Measurements from ENCODE around the gene MTPN.
A peak's percentile ranks its signal among the peaks of the same experiment; 100 is the strongest.

Gene MTPN, protein sequence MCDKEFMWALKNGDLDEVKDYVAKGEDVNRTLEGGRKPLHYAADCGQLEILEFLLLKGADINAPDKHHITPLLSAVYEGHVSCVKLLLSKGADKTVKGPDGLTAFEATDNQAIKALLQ

DNA sequence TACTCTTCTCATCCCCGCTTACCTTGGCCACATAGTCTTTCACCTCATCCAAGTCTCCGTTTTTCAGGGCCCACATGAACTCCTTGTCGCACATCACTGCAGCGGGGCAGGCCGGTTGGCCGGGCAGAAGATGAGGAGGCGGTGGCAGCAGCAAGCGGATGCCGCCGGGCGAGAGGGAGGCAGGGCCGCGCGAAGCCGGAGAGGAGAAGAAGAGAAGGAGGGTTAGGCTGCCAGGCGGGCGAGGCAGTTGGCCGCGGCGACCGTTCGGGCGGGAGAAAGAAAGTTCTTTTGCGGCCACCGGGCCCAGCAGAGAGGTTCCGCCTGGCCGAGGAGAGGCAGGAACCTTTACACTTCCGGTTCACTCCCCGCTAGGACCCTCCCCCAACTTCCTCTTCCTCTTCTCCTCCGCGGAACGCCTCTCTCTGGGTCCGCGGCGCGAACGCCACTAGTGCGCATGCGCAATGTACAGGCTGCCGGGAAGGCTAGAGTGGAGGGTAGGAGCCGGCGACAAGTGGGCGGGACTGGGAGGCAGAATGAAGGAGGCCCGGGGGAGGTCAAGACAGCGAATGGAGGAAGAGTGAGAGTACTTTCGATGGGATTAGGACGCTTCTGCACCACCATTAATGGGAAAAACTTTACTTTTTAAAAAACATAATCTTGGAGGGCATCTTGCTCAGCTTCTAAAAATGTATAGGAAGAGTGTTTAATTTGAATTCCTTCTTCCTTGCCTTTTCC, at the start of gene MTPN:
Gene MTPN, minus strand, starts transcription at position 353 of the 735 bp plus-strand sequence. Its CDS starts 259 bp downstream, at position 94.
- TF ChIP-seq FOXP2 (optimal IDR thresholded peaks at IDR 0.05; ENCODE audit: control extremely low read depth, extremely low read length, insufficient read depth) (peak; percentile 53), EZH2 (IDR thresholded peaks at IDR 0.05) (no peak), POLR2AphosphoS5 (IDR thresholded peaks at IDR 0.05; ENCODE audit: borderline replicate concordance, low read depth, low read length) (peak; percentile 75)
- Histone ChIP-seq H3K4me3 (peak within 1 kb of the TSS; percentile 98), H3K27ac (no peak within 1 kb of the TSS), H3K9ac (ENCODE audit: insufficient read length) (peak within 1 kb of the TSS; percentile 90), H3K36me3 (ENCODE audit: insufficient read depth, low read length) (peaks cover 25% of the 10 kb centered on the region), H3K9me3 (ENCODE audit: low read depth, low read length) (no peaks in the 10 kb centered on the region)
- DNase-seq (ENCODE audit: low read depth, low spot score) = peak; percentile 78

DNA sequence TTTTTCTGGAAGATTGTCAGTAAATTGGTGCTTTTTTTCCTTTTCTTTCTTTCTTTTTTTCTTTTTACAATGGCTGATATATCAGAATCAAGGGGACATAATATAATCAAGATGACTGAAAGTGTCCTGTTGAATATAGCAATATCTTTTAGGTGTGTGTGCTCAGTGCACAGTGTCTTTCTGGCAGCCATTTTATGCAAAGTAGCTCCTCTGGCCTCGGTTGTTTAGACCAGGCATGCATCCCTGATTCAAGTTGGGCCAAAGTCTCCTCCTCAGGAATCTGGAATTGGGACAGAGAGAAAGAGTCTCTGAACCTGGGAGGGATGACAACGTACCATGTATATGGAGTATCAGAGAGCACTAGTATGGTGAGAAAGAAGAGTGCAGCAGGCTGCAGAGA, 49.0 kb upstream of the MTPN start:
- Histone ChIP-seq H3K36me3 (ENCODE audit: insufficient read depth, low read length) (no peaks in the 10 kb centered on the region), H3K27ac (no peak overlapping the region)
- TF ChIP-seq EZH2 (IDR thresholded peaks at IDR 0.05) = no peak

DNA sequence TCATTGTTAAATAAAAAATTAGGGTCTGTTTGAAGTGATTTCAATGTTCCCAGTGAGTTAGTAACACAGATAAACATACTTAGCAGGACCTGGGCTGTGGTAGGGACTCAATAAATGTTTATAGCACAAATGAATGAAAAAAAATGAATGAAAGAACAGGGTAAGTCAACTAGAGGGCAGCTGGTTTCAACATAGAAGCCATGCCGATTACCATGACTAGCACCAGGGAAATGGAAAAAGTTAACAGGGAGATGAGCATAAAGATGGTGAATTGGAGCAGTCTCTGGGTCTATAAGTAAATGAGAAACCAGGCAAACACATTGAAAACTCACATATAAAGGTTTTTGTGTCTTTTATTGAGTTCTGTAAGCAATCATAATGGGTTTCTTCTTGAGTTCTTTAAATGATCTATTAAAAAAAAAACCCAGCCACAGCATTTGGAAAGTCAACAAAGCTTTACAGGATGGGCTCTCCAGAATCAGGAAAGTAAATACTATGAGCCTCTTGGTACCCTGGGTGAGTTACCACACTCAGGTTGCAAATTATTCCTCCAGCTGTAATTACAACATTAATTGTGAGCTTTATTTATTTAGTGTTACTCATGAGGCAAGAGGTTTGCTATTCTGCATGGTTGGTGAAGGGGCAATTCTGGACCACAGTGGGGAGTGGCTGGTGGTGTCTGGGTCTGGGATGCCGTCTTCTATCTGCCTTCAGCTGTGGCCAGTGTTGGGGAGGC, 46.1 kb upstream of the MTPN start:
- no peak overlapping the region for H3K4me3 ChIP-seq
- TF ChIP-seq EZH2 (IDR thresholded peaks at IDR 0.05) (no peak), FOXP2 (optimal IDR thresholded peaks at IDR 0.05; ENCODE audit: control extremely low read depth, extremely low read length, insufficient read depth) (no peak), POLR2AphosphoS5 (IDR thresholded peaks at IDR 0.05; ENCODE audit: borderline replicate concordance, low read depth, low read length) (no peak)
- no peak for DNase-seq (ENCODE audit: low read depth, low spot score)
- no peaks in the 10 kb centered on the region for H3K36me3 ChIP-seq (ENCODE audit: insufficient read depth, low read length)
- H3K9me3 ChIP-seq (ENCODE audit: low read depth, low read length) = no peaks in the 10 kb centered on the region
- no peak overlapping the region for H3K27ac ChIP-seq
- H3K9ac ChIP-seq (ENCODE audit: insufficient read length) = no peak overlapping the region

More for the DNA sequence above, 49.0 kb upstream of the MTPN start:
- Histone ChIP-seq H3K4me3 (no peak overlapping the region), H3K9ac (ENCODE audit: insufficient read length) (no peak overlapping the region), H3K9me3 (ENCODE audit: low read depth, low read length) (no peaks in the 10 kb centered on the region)
- DNase-seq (ENCODE audit: low read depth, low spot score) = no peak

DNA sequence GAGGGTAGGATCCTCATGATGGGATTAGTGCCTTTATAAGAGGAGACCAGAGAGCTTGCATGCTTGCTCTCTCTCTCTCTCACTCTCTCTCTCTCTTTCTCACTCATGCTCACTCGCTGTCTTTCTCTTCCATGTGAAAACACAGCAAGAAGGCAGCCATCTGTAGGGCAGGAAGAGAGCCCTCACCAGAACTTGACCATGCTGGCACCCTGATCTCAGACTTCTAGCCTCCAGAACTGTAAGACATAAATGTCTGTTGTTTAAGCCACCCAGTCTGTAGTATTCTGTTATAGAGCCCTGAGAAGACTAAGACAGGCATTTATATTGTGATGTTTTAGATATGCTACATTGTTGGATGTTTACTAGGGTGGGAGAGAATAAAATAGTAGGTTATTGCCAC, 43.4 kb upstream of the MTPN start:
- no peak for DNase-seq (ENCODE audit: low read depth, low spot score)
- no peak overlapping the region for H3K9ac ChIP-seq (ENCODE audit: insufficient read length)
- no peaks in the 10 kb centered on the region for H3K36me3 ChIP-seq (ENCODE audit: insufficient read depth, low read length)
- no peaks in the 10 kb centered on the region for H3K9me3 ChIP-seq (ENCODE audit: low read depth, low read length)
- TF ChIP-seq POLR2AphosphoS5 (IDR thresholded peaks at IDR 0.05; ENCODE audit: borderline replicate concordance, low read depth, low read length) (no peak), EZH2 (IDR thresholded peaks at IDR 0.05) (no peak)
- H3K4me3 ChIP-seq = no peak overlapping the region
- no peak overlapping the region for H3K27ac ChIP-seq

DNA sequence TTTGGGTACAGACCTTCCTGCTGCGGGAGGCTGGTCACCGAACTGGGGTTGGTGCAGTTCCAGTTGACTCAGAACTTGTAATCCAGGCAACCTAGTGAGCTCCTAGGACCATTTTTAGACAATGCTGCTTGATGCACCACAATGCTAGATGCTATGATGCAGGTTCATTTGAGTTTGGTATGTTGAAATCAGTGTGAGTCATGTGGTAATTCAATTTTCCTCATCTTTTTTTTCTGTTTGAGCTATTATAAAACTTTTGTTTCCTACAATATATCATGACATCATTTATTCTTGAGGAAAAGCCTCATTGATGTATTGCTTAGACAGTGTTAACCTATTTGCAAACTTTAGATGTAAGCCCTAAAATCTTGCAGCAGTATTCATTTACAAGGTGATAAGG, 40.9 kb upstream of the MTPN start:
- DNase-seq (ENCODE audit: low read depth, low spot score) = no peak
- Histone ChIP-seq H3K27ac (no peak overlapping the region), H3K9ac (ENCODE audit: insufficient read length) (no peak overlapping the region), H3K9me3 (ENCODE audit: low read depth, low read length) (no peaks in the 10 kb centered on the region), H3K36me3 (ENCODE audit: insufficient read depth, low read length) (no peaks in the 10 kb centered on the region), H3K4me3 (no peak overlapping the region)
- TF ChIP-seq FOXP2 (optimal IDR thresholded peaks at IDR 0.05; ENCODE audit: control extremely low read depth, extremely low read length, insufficient read depth) (no peak), EZH2 (IDR thresholded peaks at IDR 0.05) (no peak), POLR2AphosphoS5 (IDR thresholded peaks at IDR 0.05; ENCODE audit: borderline replicate concordance, low read depth, low read length) (no peak)

DNA sequence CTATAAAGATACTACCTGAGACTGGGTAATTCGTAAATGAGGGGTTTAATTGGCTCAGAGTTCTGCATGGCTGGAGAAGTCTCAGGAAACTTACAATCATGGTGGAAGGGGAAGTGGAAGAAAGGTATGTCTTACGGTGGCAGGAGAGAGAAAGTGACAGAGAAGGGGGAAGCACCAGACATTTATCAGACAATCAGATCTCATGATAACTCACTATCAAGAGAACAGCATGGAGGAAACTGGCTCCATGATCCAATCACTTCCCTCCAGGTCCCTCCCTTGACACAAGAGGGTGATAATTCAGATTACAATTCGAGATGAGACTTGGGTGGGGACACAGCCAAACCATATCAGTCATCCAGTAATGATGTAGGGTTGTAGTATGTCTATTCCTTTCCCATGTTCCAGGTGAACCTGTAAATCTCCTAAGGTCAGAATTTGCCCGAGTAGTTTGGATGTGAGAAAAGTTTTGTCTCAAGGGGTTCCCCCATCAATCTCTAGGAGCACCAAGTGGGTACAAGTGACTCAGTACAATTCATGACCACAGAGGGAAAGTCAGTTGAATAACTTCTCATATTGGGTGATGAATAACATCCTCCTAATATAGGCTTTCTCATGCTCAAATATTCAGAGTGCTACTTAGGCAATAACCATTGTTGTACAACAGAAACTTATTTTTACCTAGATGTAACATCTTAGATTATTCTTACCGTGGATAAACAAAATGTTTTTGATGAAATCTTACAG, 39.7 kb upstream of the MTPN start:
- H3K27ac ChIP-seq = no peak overlapping the region
- no peak overlapping the region for H3K4me3 ChIP-seq
- H3K9me3 ChIP-seq (ENCODE audit: low read depth, low read length) = no peaks in the 10 kb centered on the region
- no peak for TF ChIP-seq FOXP2 (optimal IDR thresholded peaks at IDR 0.05; ENCODE audit: control extremely low read depth, extremely low read length, insufficient read depth)
- TF ChIP-seq POLR2AphosphoS5 (IDR thresholded peaks at IDR 0.05; ENCODE audit: borderline replicate concordance, low read depth, low read length) = no peak
- TF ChIP-seq EZH2 (IDR thresholded peaks at IDR 0.05) = no peak
- no peaks in the 10 kb centered on the region for H3K36me3 ChIP-seq (ENCODE audit: insufficient read depth, low read length)
- no peak for DNase-seq (ENCODE audit: low read depth, low spot score)
- H3K9ac ChIP-seq (ENCODE audit: insufficient read length) = no peak overlapping the region

DNA sequence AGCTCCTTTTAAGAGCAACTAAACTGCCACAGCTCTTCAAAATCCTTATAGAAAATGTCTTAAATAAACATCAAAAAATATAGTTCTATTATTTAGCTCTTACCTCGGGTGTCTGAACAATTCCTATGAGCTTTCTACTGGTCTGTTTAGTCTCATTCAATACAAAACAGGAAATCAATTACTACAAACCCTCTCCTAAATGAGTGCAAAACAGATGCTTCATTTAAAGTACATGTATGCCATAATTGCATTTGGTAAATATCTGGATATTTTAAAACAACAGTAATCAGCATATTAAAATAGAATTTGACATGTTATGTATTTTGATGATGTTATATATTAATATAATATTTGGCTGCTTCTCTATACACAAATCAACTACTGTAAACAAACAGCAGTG, 38.5 kb upstream of the MTPN start:
- DNase-seq (ENCODE audit: low read depth, low spot score) = no peak
- TF ChIP-seq EZH2 (IDR thresholded peaks at IDR 0.05) = no peak
- no peak for TF ChIP-seq FOXP2 (optimal IDR thresholded peaks at IDR 0.05; ENCODE audit: control extremely low read depth, extremely low read length, insufficient read depth)
- TF ChIP-seq POLR2AphosphoS5 (IDR thresholded peaks at IDR 0.05; ENCODE audit: borderline replicate concordance, low read depth, low read length) = no peak
- Histone ChIP-seq H3K36me3 (ENCODE audit: insufficient read depth, low read length) (no peaks in the 10 kb centered on the region), H3K27ac (no peak overlapping the region), H3K4me3 (no peak overlapping the region), H3K9me3 (ENCODE audit: low read depth, low read length) (no peaks in the 10 kb centered on the region), H3K9ac (ENCODE audit: insufficient read length) (no peak overlapping the region)

DNA sequence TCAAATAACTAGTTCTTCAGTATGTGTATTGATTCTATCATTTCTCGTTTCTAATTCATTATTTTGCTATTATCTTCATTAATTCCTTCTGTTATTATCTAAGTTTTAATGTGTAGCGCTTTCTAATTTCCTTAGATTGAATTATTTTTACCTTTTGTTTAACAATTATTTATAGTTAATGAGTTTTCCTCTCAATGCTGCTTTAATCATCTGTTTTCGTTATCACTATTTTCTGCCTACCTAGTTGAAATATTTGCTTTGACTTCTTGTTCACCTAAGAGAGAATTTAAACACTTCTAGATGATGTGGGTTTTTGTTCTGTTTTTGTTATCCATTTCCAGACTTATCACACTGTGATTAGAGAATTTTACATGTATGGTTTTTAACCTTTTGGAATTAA, 37.5 kb upstream of the MTPN start:
- DNase-seq (ENCODE audit: low read depth, low spot score) = no peak
- Histone ChIP-seq H3K27ac (no peak overlapping the region), H3K4me3 (peak overlapping the region; percentile 63), H3K9me3 (ENCODE audit: low read depth, low read length) (no peaks in the 10 kb centered on the region), H3K36me3 (ENCODE audit: insufficient read depth, low read length) (no peaks in the 10 kb centered on the region), H3K9ac (ENCODE audit: insufficient read length) (no peak overlapping the region)
- TF ChIP-seq EZH2 (IDR thresholded peaks at IDR 0.05) = no peak
